ENCODE measurements around the gene RBPMS2.

GRCh38 chr15:64803526-64803925 lies 28.1 kb upstream of the RBPMS2 start:
- TF ChIP-seq EZH2 (IDR thresholded peaks at IDR 0.05; ENCODE audit: low read length, missing control alignments): no peak
- TF ChIP-seq, protein P1, sequence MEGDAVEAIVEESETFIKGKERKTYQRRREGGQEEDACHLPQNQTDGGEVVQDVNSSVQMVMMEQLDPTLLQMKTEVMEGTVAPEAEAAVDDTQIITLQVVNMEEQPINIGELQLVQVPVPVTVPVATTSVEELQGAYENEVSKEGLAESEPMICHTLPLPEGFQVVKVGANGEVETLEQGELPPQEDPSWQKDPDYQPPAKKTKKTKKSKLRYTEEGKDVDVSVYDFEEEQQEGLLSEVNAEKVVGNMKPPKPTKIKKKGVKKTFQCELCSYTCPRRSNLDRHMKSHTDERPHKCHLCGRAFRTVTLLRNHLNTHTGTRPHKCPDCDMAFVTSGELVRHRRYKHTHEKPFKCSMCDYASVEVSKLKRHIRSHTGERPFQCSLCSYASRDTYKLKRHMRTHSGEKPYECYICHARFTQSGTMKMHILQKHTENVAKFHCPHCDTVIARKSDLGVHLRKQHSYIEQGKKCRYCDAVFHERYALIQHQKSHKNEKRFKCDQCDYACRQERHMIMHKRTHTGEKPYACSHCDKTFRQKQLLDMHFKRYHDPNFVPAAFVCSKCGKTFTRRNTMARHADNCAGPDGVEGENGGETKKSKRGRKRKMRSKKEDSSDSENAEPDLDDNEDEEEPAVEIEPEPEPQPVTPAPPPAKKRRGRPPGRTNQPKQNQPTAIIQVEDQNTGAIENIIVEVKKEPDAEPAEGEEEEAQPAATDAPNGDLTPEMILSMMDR (conservative IDR thresholded peaks at IDR 0.05 in 1 of 2, IDR thresholded peaks at IDR 0.05 in 1 of 2; ENCODE audit: low read depth in 1 of 2, low read length in 2 of 2): no peak
